ACHN (cell line): ENCODE results near the gene PLCL1.
A peak's percentile ranks its signal among the peaks of the same experiment; 100 is the strongest.
"Not testable (repeated sequence)": the region's sequence is repeated elsewhere in the genome, so short reads cannot be mapped to it uniquely, and the experiment has no call there.

Experiments used
- DNase-seq: peaks from one replicate; pipeline ENCODE4 v3.0.0-alpha.2; 2015
- in situ Hi-C: cut with HindIII; loops from 2 replicates; pipeline ENCODE4 v1.10.0; 2017; ENCODE audit warnings: low sequenced_read_pairs, low pct_ligation_motif_present, low pct_unique_long_range_greater_than_20kb

The PLCL1 gene

DNA sequence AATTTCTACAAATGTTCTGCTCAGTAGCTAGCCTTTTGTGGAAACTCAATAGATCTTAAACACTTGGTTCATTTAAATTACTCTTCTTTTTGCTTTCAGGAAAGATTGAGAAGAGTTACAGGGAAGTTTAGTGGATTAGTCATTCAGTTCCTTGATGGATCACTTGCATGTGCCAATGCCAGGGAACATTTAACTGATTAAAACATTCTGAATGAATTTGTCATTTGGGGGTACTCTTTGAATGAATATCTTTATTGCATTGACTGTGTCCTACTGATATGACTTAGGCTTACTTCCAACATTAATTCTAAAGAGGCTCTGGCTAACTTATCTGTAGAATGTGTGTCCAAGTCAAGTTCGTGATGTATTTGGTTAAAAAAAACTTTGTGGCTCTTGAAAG, 199.8 kb downstream of the PLCL1 start:
- no peak for DNase-seq
- in situ Hi-C loops, result no loop called here

DNA sequence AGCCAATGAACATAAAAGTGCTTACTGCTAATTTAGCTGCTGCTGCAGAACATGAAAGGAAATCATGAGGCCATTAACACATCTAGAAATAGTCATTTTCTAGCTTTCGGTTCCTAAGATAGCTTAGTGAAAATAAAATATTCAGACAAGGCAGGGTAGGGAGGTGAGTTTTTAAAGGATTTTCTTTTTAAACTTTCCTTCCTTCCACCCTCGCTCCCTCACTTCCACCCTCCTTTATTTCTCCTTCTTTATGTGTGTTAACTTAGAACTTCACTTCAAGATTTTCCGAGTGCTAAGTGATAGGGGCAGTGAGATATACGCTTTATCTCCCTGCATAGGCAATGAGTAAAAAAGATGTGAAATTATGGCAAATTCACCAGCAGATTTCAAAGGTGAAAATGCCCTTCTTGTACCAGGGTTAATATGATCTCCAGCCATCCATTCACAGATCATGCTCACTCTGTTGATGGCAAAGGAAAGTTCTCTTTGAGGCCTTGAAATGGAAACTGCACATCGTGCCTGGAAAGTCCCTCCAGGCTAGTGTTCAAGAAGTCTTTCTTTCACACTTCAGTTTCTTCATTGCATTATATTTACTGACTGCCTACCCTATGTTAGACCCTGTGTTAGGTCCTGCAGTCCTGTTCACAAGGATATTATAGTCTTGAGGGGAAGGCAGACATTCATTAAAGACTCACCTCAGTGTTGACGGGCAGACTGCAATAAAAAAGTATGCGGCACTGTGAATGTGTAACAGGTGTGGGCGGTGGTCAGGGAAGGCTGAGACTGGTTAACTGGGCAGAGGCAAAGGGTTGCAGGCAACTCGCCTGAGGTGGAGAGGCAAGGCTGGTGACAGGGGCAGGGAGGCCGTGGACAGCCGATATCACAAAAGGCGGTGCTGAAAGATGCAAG, 200.8 kb downstream of the PLCL1 start:
- in situ Hi-C loops, result no loop called here
- DNase-seq, result no peak

DNA sequence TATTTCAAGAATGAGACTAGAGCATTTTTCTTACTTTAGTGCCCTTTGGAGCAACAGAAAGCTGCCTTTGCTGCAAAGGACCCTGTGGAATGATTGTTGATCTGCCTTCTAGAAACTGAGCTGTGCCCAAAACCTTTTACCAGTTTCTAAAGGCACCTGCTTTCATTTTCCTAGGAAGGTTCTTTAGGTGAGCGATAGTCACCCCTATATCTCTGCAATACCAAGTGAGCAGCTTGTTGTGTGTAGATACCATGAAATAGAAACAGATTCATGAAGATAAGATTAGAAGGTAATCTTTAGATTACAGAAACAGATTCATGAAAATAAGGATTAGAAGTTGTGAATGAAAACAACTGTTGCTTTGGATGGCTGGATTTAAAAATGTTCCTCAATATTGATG, 202.3 kb downstream of the PLCL1 start:
- in situ Hi-C loops, result no loop called here
- no peak for DNase-seq

DNA sequence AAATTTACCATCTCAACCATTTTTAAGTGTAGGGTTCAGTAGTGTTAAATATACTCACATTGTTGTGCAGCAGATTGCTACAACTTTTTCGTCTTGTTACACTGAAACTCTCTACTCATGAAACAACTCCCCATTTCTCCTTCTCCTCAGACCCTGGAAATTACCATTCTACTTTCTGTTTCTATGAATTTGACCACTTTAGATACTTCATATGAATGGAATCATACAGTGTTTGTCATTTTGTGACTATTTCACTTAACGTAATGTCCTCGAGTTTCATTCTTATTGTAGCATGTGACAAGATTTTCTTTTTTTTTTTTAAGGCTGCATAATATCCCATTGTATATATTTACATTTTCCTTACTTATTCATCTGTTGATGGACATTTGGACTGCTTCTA, 203.8 kb downstream of the PLCL1 start:
- no peak for DNase-seq
- in situ Hi-C loops, result no loop called here

DNA sequence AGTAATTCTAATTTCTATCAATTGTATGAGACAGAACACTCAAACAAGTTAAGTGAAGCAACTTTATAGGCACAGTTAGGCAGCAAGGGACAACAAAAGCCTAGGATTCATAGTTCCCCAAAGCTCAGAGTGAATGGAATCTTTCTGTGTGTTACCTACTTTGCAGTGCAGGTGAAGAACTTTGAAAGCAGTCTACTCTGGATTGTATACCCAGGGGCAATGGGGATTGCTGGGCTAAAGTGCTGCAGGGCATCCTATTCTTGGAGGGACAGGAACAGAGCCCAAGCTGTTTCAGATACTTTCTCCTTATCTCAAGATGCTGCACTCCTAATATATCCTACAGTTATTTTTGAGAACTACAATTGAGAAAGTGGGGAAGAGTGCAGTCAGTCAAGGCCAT, 207.6 kb downstream of the PLCL1 start:
- no peak for DNase-seq
- in situ Hi-C loops, result no loop called here

DNA sequence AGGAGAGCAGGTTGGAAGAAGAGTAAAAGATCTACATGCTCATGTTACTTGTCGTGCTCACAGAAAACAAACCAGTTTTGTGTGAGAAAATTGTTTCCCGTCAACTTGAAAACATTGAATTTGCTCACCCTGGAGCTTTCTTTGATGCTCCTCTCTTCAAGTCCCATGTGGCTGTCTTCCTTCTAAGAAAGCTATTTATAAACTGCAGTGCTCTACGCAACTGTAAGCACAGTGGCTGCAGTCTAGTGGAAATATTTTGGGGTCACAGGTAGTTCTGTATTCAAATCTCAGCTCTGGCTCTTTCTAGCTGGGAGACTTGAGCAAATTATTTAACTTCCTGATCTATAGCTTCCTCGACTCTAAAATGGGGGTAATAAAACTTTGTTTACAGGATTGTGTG, 211.8 kb downstream of the PLCL1 start:
- in situ Hi-C loops, result no loop called here
- DNase-seq, result no peak

DNA sequence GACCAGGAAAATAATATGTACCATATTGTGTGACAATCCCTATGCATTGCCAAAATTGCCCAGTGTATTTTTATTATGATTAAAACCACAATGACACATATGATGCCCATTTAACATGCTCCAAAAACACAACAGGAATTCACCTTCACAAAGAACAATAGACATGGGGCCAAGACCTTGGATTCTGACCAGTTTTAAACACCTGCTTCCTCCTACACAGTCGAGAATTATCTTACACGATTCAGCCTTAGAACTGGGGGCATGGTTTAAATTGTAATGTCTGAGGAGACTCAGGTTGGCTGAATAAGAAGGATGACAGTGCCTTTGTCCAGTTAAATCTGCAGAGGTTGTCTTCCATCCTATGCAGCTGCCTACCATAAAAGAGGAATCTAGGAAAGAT, 212.7 kb downstream of the PLCL1 start:
- in situ Hi-C loops, result no loop called here
- no peak for DNase-seq

DNA sequence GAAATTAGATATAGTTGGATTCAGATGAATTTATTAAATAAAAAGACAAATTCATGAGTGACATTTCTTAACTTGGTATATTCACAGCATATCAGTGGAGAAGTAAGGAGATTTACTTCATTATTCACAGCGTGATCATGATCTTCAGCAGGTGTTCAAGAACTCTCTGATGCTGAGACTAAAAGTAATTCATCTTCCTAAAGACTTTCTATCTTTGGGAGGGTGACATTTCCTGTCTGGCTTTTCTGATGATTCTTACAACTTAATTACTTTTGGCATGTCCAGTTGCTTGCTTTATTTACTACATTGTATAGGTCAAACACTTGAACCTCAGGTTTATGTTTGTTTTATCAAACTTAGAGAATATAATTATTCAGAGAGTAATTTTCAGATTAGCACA, 224.6 kb downstream of the PLCL1 start:
- in situ Hi-C loops, result no loop called here
- DNase-seq, result no peak

DNA sequence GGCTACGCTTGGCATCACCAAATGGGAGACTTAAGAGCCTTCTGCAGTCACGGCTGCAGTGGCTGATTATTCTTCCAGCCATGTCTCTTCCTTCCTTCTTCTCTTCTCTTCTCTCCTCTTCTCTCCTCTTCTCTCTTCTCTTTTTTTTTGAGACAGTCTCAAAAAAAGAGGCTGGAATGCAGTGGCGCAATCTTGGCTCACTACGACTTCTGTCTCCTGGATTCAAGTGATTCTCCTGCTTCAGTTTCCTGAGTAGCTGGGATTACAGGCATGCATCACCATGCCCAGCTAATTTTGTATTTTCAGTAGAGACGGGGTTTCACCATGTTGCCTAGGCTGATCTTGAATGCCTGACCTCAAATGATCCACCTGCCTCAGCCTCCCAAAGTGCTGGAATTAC, 225.2 kb downstream of the PLCL1 start:
- in situ Hi-C loops, DNase-seq: not testable (repeated sequence)

DNA sequence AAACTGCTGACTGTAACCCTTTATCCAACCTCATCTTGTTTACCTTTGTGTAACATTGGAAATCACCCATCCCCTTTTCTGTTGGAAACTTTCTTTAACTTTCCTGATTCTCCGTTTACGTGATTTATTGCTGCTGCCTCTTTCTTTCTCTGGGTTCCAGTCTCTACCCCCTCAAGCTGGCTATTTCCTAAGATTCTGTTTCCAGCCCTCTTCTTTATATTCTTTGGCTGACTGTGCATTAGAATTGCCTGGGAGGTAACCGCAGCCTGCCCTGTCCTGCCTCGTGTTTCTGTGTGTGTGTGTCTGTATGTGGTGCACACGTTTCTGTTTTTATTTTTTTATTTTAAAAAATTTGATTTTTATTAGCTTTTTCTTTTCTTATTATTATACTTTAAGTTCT, 229.2 kb downstream of the PLCL1 start:
- in situ Hi-C loops, result no loop called here
- no peak for DNase-seq

DNA sequence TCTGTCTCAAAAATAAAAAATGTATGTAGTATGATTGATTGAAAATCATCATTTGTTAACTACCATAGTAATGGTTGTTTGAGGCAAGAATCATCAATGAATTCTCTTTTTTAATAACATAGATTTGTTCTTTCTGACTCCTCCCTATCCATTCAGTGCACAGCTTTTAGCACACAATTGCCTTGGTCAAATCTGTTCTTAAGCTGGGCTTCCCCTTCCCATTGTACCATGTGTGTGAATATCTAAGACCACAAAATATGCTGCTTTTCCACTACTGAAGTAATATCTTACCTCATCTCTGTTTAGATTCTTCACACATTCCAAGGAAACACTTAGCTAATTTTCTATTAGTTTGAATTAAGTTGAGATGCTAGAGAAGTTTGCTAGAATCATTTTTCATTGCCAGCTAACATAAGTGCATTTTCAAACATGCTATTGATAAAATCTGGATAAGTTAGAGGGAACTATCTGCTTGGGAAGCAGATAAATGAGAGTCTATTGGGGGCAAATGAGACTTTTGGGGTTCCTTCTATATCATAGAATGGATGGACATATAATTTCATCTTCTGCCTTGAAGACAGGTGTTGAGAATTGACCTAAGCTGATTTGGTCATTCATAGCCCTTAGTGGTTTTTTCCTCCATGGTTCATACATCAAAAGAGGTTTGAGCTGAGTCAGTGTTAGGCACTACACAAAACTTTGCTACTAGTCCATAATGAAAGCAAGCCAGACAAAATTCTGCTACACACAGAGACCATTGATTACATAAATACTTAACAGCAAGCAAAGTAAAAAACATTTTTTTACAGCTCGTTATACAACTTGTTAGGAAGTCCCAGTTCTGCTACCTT, 231.9 kb downstream of the PLCL1 start:
- no peak for DNase-seq
- in situ Hi-C loops, result no loop called here

DNA sequence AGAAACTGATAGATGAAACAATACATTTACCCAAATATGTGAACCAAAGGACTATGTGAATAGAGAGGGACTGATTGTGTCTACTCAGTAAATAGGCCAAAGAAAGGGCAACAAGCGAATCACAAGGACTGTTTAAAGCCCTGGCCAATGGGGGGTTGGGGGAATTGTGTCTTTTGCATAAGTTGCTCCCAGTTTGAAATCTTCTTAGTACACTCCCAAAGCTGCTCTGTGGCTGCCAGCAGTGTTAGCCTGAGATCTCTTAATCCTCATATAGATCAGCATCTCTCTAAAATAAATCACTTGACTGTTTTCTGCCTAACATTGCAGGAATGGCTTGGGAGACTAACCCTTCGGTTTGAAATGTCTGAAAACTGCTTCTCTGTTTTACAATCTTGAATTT, 236.4 kb downstream of the PLCL1 start:
- in situ Hi-C loops, result no loop called here
- no peak for DNase-seq

DNA sequence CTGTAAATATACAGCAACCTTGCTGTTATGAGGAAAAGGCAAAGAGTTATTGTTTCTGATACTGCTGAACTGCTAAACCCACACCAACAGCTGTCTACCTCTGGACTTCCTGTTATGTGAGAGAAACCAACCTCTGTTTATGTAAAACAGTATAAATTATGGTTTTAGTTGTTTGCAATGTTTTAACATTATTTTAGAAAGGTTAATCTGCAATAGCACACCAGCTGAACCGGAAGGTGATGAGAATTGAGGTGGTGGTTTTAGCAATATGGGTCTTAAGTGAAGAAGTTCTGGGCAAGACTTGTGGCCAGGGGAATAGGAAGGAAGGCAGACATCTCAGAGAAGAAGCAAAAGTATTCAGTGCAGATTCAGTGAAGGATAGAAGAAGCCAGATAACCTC, 237.8 kb downstream of the PLCL1 start:
- DNase-seq, result no peak
- in situ Hi-C loops, result no loop called here

DNA sequence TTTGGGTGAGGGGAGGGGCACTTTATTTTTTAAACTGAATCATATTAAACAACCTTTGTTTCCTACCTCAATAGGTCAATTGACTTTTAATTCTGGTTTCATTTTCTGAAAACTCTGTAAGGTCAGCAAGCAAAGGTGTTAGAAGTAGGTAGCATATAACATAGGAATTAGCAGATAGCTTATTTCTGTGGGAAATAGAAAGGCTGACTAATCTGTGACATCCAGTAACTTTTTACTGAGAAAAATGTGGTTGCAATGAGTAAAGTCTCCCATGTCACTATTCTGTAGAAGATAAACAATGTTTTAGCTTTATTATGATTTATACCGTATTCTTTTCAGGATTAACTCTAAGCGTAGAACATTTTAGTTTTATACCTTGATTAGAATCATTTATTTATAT, 240.4 kb downstream of the PLCL1 start:
- in situ Hi-C loops, result no loop called here
- no peak for DNase-seq

DNA sequence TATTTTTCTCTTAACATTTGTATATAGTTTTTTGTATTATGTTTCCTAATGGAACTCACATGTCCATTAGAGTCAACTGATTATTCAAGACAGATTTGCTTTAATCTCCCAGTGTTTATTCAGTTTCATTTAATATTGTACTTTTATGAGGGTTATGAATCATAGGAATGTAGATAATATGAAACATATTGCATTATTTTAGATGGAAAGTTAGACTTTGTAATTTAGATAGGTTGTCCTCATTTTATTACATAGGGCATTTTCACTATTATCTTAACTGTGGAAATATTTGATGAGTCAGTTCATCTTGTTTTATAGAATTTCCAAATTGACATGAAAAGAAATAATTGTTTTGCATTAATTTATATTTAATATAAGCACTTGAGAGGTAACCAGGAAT, 240.8 kb downstream of the PLCL1 start:
- no peak for DNase-seq
- in situ Hi-C loops, result no loop called here

DNA sequence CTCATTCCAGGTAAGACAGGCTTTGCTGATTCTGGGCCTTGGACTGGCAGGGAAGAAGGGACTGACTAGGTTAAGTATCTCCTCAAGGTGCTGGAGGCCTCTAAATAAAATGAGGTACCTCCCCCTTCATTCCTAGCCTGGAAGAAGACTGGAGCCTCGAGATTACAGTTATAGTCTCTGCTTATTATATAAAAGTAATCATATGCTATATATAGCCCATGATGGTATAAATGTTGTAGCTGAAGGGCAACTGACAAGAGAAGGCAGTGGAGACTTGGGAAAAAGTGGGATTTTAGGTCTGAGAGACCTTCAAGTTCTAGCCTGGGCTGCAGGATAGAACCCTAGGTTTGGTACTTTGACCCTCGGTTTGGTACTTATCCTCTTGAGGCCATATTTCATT, 248.3 kb downstream of the PLCL1 start:
- in situ Hi-C loops, result no loop called here
- no peak for DNase-seq

DNA sequence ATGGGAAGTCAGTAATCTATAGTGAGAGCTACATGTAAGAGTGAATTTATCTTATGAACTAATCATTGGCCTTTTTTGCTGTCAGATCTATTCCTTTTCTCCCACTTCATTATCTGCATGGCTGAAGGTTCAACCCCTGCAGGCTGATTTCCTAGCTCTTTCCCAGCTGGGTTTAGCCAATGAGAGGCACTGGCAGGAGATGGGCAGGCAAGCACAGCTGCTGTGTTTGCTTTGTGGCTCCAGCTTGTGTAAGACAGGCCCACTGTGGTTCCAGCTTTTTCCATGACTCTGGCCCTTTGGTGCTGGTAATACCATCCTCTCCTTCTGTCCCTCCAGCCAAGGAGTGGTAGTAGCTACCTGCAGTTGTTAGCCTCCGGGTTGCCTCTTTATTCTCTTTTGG, 248.8 kb downstream of the PLCL1 start:
- DNase-seq, result no peak
- in situ Hi-C loops, result no loop called here

DNA sequence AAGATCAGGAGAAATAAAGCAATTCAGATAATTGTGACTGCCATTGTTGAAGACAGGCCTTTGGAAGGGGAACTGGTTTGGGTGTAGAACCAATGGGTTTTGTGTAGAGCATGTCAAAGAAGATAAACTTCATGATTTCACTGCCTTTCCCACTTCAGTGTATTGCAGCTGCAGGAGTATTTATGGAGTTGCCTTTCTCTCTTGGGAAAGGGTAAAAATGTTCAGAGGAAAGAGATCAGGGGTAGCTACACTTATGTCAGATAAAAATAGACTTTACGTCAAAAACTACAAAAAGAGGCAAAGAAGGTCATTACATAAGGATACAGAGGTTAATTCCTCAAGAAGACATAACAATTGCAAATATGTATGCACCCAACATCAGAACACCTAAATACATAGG, 249.4 kb downstream of the PLCL1 start:
- in situ Hi-C loops, result no loop called here
- DNase-seq, result no peak

DNA sequence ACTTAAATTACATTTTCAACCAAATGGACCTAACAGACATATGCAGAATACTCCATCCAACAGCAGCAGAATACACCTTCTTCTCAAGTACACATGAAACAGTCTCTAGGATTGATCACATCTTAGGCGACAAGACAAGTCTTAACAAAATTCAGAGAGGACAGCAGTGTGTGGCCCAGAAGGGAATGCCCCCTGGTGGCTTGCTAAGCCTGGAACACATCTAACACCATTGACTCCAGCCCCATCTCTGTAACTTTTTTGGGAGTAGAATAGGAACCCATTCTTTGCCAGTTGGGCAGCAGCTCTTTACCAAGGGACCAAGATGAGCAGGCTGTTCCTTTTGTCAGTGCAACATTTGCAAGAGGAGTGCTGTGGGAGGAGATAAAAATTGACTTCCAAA, 249.9 kb downstream of the PLCL1 start:
- DNase-seq, result peak; percentile 30
- in situ Hi-C loops, result no loop called here

DNA sequence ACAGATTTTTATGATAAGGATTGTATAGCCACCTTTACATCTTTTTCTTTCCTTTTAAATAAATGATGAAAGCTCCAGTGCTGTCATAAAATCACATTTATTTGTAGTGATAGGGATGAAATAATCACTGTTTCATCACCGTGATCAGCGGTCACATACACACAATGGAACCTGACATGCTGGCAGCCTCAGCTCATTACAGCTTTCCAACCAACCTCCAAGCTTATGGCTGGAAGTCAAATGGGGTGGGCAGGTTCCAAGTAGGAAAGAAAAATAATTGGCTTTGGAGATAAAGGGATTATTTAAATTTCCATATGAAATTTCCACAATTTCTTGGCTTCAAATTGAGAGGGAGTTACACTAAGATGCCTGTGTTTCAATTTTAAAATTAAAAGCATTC, 251.3 kb downstream of the PLCL1 start:
- in situ Hi-C loops, result no loop called here
- DNase-seq, result no peak
